Measurements from ENCODE around the gene ALPP.

ALPP gene

GRCh38 chr2:232389327-232389726 lies 10.8 kb downstream of the ALPP start:
- TF ChIP-seq TAF1 (IDR thresholded peaks at IDR 0.05; ENCODE audit: borderline replicate concordance, insufficient read depth, low read length), result no peak
- TF ChIP-seq, protein P1, sequence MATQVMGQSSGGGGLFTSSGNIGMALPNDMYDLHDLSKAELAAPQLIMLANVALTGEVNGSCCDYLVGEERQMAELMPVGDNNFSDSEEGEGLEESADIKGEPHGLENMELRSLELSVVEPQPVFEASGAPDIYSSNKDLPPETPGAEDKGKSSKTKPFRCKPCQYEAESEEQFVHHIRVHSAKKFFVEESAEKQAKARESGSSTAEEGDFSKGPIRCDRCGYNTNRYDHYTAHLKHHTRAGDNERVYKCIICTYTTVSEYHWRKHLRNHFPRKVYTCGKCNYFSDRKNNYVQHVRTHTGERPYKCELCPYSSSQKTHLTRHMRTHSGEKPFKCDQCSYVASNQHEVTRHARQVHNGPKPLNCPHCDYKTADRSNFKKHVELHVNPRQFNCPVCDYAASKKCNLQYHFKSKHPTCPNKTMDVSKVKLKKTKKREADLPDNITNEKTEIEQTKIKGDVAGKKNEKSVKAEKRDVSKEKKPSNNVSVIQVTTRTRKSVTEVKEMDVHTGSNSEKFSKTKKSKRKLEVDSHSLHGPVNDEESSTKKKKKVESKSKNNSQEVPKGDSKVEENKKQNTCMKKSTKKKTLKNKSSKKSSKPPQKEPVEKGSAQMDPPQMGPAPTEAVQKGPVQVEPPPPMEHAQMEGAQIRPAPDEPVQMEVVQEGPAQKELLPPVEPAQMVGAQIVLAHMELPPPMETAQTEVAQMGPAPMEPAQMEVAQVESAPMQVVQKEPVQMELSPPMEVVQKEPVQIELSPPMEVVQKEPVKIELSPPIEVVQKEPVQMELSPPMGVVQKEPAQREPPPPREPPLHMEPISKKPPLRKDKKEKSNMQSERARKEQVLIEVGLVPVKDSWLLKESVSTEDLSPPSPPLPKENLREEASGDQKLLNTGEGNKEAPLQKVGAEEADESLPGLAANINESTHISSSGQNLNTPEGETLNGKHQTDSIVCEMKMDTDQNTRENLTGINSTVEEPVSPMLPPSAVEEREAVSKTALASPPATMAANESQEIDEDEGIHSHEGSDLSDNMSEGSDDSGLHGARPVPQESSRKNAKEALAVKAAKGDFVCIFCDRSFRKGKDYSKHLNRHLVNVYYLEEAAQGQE (IDR thresholded peaks at IDR 0.05; ENCODE audit: insufficient read depth in 1 of 2, low read depth in 2 of 2, low read length in 2 of 2), result no peak
- TF ChIP-seq SIN3A (IDR thresholded peaks at IDR 0.05; ENCODE audit: borderline replicate concordance, insufficient read depth, low read length), result no peak
- no peak for TF ChIP-seq FOXP2 (optimal IDR thresholded peaks at IDR 0.05; ENCODE audit: borderline replicate concordance, extremely low read depth, extremely low read length, insufficient read depth)

DNA sequence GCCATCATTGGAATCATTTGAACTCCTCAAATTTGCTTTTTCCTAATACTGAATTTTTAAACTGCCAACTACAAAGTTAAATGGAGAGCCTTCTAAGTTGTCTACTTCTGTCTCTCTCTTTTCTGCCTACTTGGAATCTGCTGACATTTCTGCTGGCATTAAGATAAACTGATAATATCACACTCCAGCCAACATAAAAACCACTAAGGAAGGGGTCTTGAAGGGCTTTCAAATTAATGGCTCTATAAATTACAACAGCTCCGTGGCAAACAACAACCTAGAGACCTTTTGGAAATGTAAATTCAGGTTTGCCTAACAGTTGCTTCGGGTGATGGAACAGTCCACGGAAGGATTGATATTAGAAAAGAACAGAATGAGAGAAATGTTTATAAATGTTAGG lies 12.1 kb downstream of the ALPP start:
- TF ChIP-seq SIN3A (IDR thresholded peaks at IDR 0.05; ENCODE audit: borderline replicate concordance, insufficient read depth, low read length) (no peak), POLR2AphosphoS5 (IDR thresholded peaks at IDR 0.05; ENCODE audit: low read depth, low read length) (no peak), TAF1 (IDR thresholded peaks at IDR 0.05; ENCODE audit: borderline replicate concordance, insufficient read depth, low read length) (no peak), FOXP2 (optimal IDR thresholded peaks at IDR 0.05; ENCODE audit: borderline replicate concordance, extremely low read depth, extremely low read length, insufficient read depth) (no peak)
- TF ChIP-seq, protein P1 (IDR thresholded peaks at IDR 0.05; ENCODE audit: insufficient read depth in 1 of 2, low read depth in 2 of 2, low read length in 2 of 2), result no peak

DNA sequence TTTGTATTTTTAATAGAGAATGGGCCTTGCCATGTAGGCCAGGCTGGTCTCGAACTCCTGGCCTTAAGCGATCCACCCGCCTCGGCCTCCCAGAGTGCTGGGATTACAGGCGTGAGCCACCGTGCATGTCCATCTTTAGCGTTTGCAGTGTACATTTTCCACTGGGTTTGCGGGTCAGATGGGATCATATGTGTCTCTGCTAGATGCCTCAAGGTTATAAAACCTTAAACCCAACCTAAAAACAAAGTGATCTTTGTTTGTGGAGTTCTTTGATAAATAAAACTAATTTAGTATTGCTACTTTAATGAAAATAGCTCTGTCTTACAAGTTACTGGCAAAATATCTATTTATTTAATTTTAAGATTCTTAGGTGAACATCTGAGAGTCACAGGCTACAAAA lies 15.0 kb downstream of the ALPP start:
- TF ChIP-seq SIN3A (IDR thresholded peaks at IDR 0.05; ENCODE audit: borderline replicate concordance, insufficient read depth, low read length) (no peak), POLR2AphosphoS5 (IDR thresholded peaks at IDR 0.05; ENCODE audit: low read depth, low read length) (no peak), TAF1 (IDR thresholded peaks at IDR 0.05; ENCODE audit: borderline replicate concordance, insufficient read depth, low read length) (no peak)

DNA sequence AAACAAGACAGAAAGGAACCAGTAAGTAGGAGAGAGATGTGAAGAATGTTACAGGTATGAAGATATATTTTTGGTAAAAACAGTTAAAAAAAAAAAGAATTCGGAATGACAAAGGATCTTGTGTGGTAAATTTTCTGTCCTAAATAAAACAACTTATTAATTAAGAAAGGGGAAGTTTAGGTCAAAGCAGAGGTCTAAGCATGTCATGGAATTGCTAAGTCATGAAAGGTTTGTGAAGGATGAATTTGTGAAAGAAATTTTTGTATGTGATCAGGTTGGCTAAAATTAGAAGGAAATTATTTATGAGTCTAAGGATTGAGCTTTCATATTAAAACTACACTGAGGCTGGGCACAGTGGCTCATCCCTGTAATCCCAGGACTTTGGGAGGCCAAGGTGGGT lies 17.0 kb downstream of the ALPP start:
- TF ChIP-seq POLR2AphosphoS5 (IDR thresholded peaks at IDR 0.05; ENCODE audit: low read depth, low read length) (no peak), TAF1 (IDR thresholded peaks at IDR 0.05; ENCODE audit: borderline replicate concordance, insufficient read depth, low read length) (no peak), SIN3A (IDR thresholded peaks at IDR 0.05; ENCODE audit: borderline replicate concordance, insufficient read depth, low read length) (no peak)

- TF ChIP-seq, protein P1 (IDR thresholded peaks at IDR 0.05; ENCODE audit: insufficient read depth in 1 of 2, low read depth in 2 of 2, low read length in 2 of 2), result no peak
- no peak for TF ChIP-seq FOXP2 (optimal IDR thresholded peaks at IDR 0.05; ENCODE audit: borderline replicate concordance, extremely low read depth, extremely low read length, insufficient read depth)
- no peak for TF ChIP-seq SIN3A (IDR thresholded peaks at IDR 0.05; ENCODE audit: borderline replicate concordance, insufficient read depth, low read length)
Observed at GRCh38 chr2:232396683-232397082, 18.1 kb downstream of the ALPP start.

DNA sequence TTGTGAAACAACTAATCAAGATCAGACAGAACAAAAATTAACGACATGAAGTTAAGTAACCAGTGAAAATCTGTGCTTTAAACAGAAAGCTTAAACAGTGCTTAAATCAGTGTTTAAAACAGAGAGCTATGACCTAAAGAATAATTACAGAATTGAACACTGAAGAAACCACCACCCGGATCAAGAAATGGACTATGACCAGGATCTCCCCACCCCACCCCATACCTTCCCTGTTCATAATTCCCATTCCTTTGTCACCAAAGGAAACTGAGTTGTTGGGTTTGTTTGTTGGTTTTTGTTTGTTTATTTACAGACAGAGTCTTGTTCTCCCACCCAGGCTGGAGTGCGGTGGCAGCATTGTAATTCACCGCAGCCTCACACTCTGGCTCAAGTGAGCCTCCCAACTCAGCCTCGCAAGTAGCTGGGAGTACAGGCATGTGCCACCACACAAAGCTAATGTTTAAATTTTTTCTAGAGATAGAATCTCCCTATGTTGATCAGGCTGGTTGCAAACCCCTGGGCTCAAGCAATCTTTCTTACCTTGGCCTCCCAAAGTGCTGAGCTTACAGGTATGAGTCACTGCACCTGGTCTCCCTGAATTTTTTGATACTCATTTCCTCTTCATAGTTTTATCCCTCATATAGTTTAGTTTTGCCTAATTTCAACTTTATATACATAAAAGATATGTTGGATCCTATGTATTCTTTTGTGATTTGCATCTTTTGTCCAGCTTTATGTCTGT lies 19.9 kb downstream of the ALPP start:
- TF ChIP-seq SIN3A (IDR thresholded peaks at IDR 0.05; ENCODE audit: borderline replicate concordance, insufficient read depth, low read length), result no peak
